NB4 (cell line): ENCODE results near the gene H2AZ1.

Experiments
- POLR2A ChIP-seq: IDR thresholded peaks from 2 replicates; pipeline ENCODE4 v1.6.1; 2011; ENCODE audit warnings: mild to moderate bottlenecking; ENCODE audit not compliant: insufficient read length; ENCODE audit errors: extremely low read depth
- TF ChIP-seq, protein P1 (sequence below): IDR thresholded peaks from one replicate; pipeline ENCODE4 v1.5.1; 2012; ENCODE audit warnings: low read depth, low read length
- TF ChIP-seq, protein P2 (sequence below): IDR thresholded peaks from 2 replicates; pipeline ENCODE4 v1.6.1; 2011; ENCODE audit warnings: low read depth, low read length

DNA sequence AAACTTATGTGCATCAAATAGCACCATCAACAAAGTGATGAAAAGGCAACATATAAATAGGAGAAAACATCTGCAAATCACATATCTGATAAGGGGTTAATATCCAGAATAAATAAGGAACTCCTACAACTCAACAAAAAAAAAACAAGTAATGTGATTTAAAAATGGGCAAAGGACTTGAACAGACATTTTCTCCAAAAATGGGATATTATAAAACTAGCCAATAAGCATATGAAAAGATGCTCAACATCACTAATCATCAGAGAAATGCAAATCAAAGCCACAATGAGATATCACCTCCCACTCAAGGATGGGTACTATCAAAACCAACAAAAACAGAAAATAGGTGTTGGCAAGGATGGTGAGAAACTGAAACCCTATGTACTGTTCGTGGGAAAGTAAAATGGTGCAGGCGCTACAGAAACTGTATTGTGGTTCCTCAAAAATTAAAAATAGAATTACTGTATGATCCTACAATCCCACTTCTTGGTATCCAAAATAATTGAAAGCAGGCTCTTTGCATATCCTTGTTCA, 6.1 kb downstream of the H2AZ1 start:
- TF ChIP-seq, protein P1, sequence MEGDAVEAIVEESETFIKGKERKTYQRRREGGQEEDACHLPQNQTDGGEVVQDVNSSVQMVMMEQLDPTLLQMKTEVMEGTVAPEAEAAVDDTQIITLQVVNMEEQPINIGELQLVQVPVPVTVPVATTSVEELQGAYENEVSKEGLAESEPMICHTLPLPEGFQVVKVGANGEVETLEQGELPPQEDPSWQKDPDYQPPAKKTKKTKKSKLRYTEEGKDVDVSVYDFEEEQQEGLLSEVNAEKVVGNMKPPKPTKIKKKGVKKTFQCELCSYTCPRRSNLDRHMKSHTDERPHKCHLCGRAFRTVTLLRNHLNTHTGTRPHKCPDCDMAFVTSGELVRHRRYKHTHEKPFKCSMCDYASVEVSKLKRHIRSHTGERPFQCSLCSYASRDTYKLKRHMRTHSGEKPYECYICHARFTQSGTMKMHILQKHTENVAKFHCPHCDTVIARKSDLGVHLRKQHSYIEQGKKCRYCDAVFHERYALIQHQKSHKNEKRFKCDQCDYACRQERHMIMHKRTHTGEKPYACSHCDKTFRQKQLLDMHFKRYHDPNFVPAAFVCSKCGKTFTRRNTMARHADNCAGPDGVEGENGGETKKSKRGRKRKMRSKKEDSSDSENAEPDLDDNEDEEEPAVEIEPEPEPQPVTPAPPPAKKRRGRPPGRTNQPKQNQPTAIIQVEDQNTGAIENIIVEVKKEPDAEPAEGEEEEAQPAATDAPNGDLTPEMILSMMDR = no peak
- TF ChIP-seq POLR2A = no peak
- TF ChIP-seq, protein P2, sequence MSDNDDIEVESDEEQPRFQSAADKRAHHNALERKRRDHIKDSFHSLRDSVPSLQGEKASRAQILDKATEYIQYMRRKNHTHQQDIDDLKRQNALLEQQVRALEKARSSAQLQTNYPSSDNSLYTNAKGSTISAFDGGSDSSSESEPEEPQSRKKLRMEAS = no peak
